Glomerular visceral epithelial cell (primary cell): ENCODE measurements around the gene LARGE1.
"Not testable (repeated sequence)": the region's sequence is repeated elsewhere in the genome, so short reads cannot be mapped to it uniquely, and the experiment has no call there.

ENCODE experiments used
- DNase-seq: peaks from one replicate; pipeline ENCODE4 v3.0.0-alpha.2; 2016; ENCODE audit errors: extremely low spot score

The LARGE1 gene

GRCh38 chr22:33884829-33885228 is 35.4 kb downstream of the LARGE1 start:
- no peak for DNase-seq

GRCh38 chr22:33883961-33884808 is 36.1 kb downstream of the LARGE1 start:
- peak; percentile 72 for DNase-seq

GRCh38 chr22:33883561-33883960 is 36.7 kb downstream of the LARGE1 start:
- peak; percentile 75 for DNase-seq

GRCh38 chr22:33882991-33883390 is 37.3 kb downstream of the LARGE1 start:
- no peak for DNase-seq

- no peak for DNase-seq
Measured at GRCh38 chr22:33880986-33881385, 39.3 kb downstream of the LARGE1 start.

GRCh38 chr22:33879796-33880195 is 40.5 kb downstream of the LARGE1 start:
- no peak for DNase-seq

GRCh38 chr22:33875316-33875715 is 45.0 kb downstream of the LARGE1 start:
- DNase-seq: no peak

GRCh38 chr22:33874206-33874605 is 46.1 kb downstream of the LARGE1 start:
- no peak for DNase-seq

- DNase-seq: no peak
Measured at GRCh38 chr22:33873666-33874065, 46.6 kb downstream of the LARGE1 start.

- no peak for DNase-seq
Measured at GRCh38 chr22:33873186-33873585, 47.1 kb downstream of the LARGE1 start.

- no peak for DNase-seq
Measured at GRCh38 chr22:33871935-33872334, 48.3 kb downstream of the LARGE1 start.

- DNase-seq: no peak
Measured at GRCh38 chr22:33869946-33870345, 50.3 kb downstream of the LARGE1 start.

GRCh38 chr22:33867971-33868370 is 52.3 kb downstream of the LARGE1 start:
- no peak for DNase-seq

- DNase-seq: peak; percentile 39
Measured at GRCh38 chr22:33867118-33867866, 53.0 kb downstream of the LARGE1 start.

- no peak for DNase-seq
Measured at GRCh38 chr22:33866511-33866910, 53.8 kb downstream of the LARGE1 start.

GRCh38 chr22:33865996-33866395 is 54.3 kb downstream of the LARGE1 start:
- DNase-seq: no peak

GRCh38 chr22:33865248-33865647 is 55.0 kb downstream of the LARGE1 start:
- no peak for DNase-seq

GRCh38 chr22:33864723-33865130 is 55.5 kb downstream of the LARGE1 start:
- DNase-seq: no peak

- no peak for DNase-seq
Measured at GRCh38 chr22:33861216-33861875, 58.9 kb downstream of the LARGE1 start.

- DNase-seq: no peak
Measured at GRCh38 chr22:33860386-33860785, 59.9 kb downstream of the LARGE1 start.

- no peak for DNase-seq
Measured at GRCh38 chr22:33859311-33859710, 61.0 kb downstream of the LARGE1 start.

- not testable (repeated sequence) for DNase-seq
Measured at GRCh38 chr22:33858653-33859052, 61.6 kb downstream of the LARGE1 start.
